GM12865 (cell line): ENCODE data around the gene PIEZO1.
"Not testable (repeated sequence)": the region's sequence is repeated elsewhere in the genome, so short reads cannot be mapped to it uniquely, and the experiment has no call there.

Experiments
- DNase-seq: peaks from one replicate; pipeline ENCODE4 v3.0.0; 2010; ENCODE audit warnings: low read depth
- H3K4me3 ChIP-seq: 2 replicates; pipeline ENCODE4 v1.5.1; 2011; ENCODE audit warnings: mild to moderate bottlenecking, low read depth, low read length, control low read depth
- TF ChIP-seq, protein P1 (sequence below): IDR thresholded peaks from 2 replicates; pipeline ENCODE4 v1.5.1; 2011; ENCODE audit warnings: low read length, control low read depth, low read depth, inconsistent platforms; ENCODE audit not compliant: insufficient read depth; ENCODE audit errors: missing control alignments

The PIEZO1 gene

DNA sequence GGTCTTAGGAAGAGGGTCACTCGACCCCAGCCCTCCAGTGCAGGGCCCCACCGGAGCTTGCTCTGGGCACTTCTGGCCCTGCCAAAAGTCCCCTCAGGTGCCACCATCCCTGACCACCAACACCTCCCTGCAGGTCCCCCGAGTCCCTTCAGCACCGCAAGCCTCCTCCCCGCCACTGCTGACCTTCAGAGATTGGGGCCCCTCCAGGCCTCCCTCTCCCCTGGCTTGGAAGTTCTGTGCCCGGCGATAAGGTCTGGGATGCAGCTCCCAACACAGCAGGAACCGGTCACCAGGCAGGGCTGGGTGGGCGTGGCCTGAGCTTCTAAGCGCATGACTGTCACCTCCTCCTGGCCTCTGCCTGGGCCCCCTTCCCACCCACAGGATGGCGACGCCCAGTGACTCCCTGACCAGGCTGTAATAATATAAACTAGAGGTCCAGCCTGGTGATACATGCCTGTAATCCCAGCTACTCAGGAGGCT is 11.2 kb downstream of the PIEZO1 start:
- DNase-seq: no peak
- H3K4me3 ChIP-seq: no peak overlapping the region
- TF ChIP-seq, protein P1, sequence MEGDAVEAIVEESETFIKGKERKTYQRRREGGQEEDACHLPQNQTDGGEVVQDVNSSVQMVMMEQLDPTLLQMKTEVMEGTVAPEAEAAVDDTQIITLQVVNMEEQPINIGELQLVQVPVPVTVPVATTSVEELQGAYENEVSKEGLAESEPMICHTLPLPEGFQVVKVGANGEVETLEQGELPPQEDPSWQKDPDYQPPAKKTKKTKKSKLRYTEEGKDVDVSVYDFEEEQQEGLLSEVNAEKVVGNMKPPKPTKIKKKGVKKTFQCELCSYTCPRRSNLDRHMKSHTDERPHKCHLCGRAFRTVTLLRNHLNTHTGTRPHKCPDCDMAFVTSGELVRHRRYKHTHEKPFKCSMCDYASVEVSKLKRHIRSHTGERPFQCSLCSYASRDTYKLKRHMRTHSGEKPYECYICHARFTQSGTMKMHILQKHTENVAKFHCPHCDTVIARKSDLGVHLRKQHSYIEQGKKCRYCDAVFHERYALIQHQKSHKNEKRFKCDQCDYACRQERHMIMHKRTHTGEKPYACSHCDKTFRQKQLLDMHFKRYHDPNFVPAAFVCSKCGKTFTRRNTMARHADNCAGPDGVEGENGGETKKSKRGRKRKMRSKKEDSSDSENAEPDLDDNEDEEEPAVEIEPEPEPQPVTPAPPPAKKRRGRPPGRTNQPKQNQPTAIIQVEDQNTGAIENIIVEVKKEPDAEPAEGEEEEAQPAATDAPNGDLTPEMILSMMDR: no peak

DNA sequence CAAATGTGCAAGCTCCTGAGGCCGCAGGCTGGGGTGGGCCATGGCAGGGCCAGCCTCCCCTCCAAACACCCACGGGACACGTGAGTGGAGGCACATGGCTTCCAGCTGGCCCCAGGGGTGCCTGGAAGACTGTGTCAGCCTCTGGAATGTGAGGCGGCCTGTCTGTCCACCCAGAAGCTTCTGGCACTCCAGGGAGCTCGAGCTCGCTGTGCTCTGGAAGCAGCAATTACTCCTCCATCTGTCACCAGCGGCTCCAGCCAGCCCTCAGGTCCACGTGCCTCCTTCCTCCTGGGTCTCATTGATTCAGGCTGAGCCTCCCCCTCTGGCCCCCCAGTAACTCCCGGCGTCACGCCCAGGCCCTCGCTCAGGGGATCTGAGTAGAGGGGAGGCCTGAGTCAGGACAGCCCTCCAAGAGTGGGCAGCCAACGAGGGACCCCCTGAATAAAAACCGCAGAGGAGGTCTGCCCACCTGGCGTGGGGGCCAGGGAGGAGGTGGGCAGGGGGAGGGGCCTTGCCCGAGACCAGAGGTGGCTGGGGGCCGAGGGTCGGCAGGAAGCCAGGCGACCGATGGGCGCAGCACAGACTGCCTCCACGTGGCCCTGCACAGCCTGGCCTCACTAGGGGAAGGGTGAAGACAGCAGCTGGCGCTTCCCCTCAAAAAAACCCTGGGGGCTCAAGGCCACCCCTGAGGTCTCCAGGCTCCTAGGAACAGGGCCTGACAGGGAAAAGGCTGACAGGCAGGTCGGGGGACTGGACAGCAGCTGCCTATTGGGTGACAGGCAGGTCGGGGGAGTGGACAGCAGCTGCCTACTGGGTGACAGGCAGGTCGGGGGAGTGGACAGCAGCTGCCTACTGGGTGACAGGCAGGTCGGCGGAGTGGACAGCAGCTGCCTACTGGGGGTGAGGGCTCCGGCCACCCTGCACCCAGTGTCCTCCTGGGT is 11.9 kb downstream of the PIEZO1 start:
- no peak overlapping the region for H3K4me3 ChIP-seq
- DNase-seq: no peak
- TF ChIP-seq, protein P1: no peak

DNA sequence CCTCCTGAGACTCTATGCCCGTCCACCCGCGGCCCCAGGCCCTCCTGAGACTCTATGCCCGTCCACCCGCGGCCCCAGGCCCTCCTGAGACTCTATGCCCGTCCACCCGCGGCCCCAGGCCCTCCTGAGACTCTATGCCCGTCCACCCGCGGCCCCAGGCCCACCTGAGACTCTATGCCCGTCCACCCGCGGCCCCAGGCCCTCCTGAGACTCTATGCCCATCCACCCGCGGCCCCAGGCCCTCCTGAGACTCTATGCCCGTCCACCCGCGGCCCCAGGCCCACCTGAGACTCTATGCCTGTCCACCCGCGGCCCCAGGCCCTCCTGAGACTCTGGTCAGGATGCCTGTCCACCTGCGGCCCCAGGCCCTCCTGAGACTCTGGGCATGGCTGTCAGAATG is 13.2 kb downstream of the PIEZO1 start:
- DNase-seq, H3K4me3 ChIP-seq: not testable (repeated sequence)

DNA sequence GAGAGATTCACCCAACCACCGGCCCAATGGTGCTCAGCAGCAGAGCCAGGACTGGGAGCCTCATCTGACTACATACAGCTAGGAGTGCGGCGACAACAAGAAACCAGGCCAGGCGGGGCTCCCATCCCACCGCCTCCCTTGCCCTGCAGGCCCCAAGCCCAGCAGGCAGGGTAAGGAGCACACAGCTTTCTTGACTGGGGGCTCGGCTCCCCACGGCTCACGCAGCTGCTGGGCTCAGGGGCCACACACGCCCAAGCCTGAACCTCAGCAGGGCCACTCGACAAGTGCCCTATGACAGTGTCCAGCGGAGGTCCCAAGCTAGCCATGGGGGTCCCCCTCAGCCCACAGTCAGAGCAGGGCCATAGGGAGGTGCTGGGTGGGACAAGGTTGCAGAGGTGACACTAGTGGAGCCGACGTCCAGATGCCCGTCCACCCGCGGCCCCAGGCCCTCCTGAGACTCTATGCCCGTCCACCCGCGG is 13.7 kb downstream of the PIEZO1 start:
- DNase-seq: no peak
- TF ChIP-seq, protein P1: no peak
- no peak overlapping the region for H3K4me3 ChIP-seq

DNA sequence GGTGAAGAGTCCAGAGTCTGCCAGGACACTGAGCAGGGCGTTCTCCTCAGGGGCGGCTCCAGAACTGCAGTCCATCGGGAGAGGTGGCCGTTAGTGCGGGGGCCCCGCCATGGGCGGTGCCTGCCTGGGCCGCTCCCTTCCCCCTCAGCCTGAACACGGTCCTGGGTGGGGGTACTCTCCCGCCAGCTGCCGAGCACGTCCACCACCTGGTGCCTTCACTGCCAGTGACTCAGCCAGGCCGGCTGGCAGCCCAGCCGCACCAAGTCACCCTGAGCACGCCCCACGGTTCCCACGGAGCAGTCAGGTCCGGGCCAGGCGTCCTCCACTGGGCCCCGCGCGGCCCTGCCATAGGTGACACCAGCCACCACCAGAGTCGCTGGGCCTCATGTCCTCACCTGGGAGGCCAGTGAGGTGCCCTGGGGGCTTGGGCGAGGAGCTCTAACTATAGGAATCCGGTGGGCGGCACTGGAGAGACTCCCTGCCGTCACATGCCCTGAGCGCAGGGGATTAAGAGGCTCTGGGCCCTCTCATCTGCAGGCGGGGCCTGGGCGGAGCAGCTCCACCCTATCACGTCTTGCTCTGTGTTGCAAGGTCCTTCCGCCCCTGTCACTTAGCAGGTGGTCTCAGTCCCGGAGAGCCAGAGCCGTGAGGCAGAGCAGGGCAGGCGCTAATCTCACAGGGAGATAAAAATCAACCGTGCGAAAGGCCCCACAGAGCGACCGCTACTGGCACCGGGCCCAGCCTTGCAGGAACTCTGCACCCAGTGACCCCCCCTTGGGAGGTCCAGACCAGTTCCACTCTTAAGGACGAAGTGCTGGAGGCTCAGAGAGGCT is 14.3 kb downstream of the PIEZO1 start:
- TF ChIP-seq, protein P1: no peak
- DNase-seq: no peak
- no peak overlapping the region for H3K4me3 ChIP-seq

DNA sequence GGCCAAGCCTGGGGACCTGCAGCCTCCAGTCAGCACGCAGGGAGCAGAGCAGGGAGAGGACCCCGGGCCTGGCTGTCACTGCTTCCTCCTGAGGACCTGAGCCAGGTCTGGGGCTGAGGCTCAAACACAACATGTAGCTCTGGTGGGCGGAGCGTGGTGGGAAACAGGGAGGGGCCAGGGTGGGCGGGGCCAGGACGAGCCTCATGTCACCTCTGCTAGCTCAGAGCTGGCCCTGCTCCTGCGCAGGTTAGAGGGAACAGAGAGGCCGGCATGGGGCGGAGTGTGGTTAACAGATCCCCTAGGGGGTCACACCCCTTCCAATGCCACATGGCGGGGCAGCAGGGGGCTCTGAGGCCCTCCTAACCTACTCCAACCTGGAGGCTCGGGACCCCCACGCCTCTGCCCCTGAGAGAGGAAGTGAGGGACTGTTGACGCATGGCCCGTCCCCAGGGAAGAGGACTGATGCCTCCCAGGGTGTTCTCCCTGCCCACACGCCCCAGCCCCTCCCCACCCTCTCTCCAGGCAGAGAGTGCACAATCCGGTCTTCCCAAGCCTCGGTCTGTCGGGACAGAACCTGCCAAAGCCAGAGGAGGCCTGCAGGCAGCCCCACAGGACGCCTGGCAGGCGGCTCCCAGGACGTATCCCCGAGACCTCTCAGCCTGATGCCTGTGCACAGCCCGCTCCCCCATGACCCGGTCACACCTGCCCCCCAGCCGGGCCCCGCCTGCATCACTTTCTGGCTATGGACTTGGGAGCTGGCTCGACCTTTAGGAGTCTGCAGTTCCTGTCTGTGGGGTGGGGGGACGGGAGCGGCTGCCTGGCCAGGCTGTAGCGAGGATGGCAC is 15.2 kb downstream of the PIEZO1 start:
- H3K4me3 ChIP-seq: no peak overlapping the region
- TF ChIP-seq, protein P1: no peak
- DNase-seq: peak; percentile 73
